Stimulated activated CD4-positive, alpha-beta T cell treated with anti-CD3 and anti-CD28 coated beads, Interleukin-12 subunit alpha, Interleukin-12 subunit beta, amount 100 ng/mL, for 48 hours (primary cell): Measurements from ENCODE around the gene IPPK.

Experiments
- DNase-seq, 3 donors: peaks; one replicate each; pipeline ENCODE4 v3.0.0-alpha.2; 2020; ENCODE audit warnings: low read depth in 2 of 3, low spot score in 1 of 3

The IPPK gene, protein sequence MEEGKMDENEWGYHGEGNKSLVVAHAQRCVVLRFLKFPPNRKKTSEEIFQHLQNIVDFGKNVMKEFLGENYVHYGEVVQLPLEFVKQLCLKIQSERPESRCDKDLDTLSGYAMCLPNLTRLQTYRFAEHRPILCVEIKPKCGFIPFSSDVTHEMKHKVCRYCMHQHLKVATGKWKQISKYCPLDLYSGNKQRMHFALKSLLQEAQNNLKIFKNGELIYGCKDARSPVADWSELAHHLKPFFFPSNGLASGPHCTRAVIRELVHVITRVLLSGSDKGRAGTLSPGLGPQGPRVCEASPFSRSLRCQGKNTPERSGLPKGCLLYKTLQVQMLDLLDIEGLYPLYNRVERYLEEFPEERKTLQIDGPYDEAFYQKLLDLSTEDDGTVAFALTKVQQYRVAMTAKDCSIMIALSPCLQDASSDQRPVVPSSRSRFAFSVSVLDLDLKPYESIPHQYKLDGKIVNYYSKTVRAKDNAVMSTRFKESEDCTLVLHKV

GRCh38 chr9:92669890-92670708 lies at the start of gene IPPK:
Gene IPPK (minus strand): TSS chr9:92670131. CDS start chr9:92669988, 143 bp downstream.
- peak; percentile 93 to 98 (median 97) for DNase-seq

DNA sequence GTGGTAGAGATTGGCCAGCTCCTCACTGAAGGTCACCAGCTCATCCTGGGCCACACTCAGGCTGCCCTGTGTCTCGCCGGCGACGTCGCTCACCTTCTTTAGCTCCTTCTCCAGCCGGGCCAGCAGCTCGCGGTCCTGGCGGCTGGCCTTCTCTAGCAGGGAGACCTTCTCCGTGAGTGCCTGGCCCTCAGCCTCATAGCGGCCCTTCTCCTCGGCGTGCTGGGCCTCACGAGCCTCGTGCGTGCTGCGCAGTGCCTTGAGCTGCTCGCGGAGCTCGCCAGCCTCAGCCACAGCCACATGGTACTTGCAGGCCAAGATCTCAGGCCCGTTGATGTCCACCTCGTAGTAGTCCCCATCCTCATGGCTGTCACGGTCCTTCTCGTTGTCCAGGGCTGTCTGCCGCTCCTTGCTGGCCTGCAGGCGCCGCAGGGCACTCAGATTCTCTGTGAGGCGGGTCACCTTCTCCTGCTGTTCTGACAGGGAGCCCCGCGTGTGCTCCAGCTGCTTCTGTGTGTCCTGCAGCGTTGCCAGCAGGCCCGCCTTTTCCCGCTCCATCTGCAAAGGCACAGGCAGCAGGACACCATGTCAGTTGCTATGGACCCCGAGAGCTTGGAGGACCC lies 49.2 kb upstream of the IPPK start:
- no peak for DNase-seq

- no peak for DNase-seq
These were observed 48.4 kb upstream of the IPPK start for GRCh38 chr9:92718086-92719001.

- DNase-seq, result no peak
These were observed 47.5 kb upstream of the IPPK start for GRCh38 chr9:92717201-92718085.

- DNase-seq, result peak; percentile 63 to 85 (median 67)
These were observed 46.6 kb upstream of the IPPK start for GRCh38 chr9:92716557-92716956.

GRCh38 chr9:92715488-92716231 lies 45.7 kb upstream of the IPPK start:
- DNase-seq, result no peak

GRCh38 chr9:92714787-92715487 lies 45.0 kb upstream of the IPPK start:
- DNase-seq, result no peak

DNA sequence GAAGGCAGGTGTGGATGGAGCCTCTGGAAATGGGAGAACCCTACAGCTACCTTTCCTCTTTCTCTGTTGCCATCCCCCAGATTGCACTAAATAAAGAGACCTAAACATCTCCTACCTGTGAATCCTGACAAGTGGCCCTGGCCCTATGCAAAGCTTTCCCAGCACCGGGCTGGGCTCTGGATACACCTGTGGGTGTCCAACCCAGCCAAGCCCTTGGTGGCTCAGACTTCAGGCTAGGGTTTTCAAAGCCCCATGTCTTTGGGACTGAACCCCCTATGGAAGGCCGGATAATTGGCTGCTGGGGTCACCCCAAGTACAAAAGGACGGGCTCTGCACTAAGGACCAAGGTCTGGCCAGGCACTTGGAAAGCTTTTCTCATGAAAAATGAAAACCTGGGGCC lies 44.1 kb upstream of the IPPK start:
- no peak for DNase-seq

DNA sequence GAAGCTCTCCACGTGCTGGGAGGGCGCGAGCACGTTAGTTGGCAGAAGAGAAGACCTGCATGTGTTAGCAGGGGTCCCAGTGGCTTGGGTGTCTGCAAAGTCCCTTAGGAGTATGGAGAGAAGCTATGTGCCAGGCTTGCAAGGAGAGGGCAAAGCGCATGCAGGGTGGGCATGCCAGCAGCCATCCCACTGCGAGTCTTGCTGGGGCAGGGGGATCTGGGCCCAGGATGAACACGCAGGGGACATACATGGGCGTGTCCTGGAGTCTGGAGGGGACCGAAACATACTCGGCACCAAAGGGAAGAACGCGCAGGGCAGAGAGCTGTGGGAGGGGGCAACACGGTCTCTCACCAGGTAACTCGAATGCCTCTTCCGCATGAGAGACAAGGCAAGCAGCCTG lies 43.6 kb upstream of the IPPK start:
- DNase-seq, result no peak

DNA sequence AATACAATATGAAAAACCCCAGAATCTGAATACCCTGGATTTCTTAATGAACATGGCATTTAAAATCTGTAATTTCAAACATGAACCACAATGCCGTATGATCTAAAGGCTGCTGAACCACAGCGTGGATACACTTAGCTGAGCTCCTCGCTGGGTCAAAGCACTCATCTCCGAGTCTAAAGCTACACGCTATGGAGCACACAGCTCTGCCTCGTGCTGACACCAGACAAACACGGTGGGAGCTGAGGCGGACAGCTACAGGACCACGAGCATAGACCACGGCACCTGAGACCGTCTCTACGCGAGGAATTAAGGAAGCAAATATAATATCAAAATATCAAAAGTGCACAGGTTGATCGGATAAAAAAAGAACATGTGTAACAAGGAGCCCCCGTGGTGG lies 42.8 kb upstream of the IPPK start:
- DNase-seq, result no peak

DNA sequence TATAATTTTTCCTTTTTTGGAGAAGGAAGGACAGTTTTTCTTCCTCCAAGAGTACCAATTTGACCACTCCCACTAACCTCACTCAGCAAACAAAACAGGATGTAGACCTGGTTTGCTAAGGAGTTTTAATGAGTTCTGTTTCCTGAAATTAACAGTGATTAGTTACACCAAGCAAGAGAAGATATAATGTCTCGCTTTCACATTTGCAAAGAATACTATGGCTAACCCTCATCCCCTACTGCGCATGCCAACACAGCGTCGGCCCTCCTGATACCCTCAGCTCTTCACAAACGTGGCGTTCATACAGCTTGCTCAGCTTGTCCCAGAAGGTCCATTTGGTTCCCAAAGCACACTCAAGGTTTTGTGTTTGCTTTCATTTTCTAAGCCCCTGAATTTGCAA lies 41.9 kb upstream of the IPPK start:
- DNase-seq, result peak in 1 of 3 donors; percentile 10

DNA sequence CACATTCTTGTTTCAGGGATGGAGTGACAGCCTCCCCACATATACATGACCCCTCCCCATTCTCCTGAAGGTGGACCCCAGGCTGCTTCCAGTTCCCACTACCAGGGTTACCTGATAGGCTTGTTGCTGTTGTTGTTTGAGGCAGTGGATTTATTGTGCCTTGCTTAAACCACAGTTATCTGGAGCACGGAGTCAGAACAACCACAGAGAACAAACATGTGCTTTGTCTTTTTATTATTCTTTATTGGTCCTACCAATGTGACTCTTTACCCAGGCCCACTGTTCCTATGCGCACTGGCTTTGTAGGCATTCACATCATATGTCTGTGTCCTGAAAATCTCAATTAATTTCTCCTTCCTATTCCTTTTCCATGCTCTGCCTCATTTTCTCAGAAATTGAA lies 41.2 kb upstream of the IPPK start:
- DNase-seq, result no peak

DNA sequence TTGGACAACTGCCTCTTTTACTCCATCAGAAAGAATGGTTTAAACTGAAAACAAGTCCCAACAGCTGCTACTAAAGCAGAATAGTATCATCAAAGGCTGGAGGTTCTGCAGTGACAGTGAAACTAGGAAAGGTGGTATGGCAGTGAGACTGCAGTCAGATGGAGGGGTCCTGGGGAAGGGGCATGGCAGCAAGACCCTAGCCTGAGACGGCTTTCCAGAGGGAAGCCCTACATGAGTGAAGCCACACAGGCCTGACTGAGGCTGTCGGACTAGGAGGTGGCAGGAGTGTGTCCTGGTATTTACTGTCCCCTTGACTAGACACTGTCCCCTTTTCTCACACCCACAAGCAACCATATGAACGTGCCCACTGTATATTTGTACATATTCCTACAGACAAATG lies 40.4 kb upstream of the IPPK start:
- DNase-seq, result no peak

GRCh38 chr9:92709954-92710353 lies 40.0 kb upstream of the IPPK start:
- no peak for DNase-seq

DNA sequence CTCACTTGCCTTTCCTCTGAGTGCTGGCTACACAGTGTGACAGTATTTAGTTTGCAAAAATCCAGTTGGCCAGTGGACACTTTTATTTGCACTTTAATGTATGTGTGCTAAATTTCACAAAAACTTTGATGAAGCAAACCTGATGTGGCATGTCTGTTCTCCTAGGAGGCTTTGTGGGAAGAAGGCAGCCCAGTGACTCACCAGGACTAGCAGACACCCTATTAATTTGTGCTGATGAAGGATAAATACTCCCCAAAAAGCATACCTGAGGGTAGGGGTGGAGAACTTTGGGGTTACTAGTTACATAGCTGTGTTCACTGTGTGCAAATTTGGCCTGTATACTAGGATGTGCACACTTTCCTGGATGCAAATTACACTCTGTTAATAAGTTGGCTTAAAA lies 39.3 kb upstream of the IPPK start:
- DNase-seq, result no peak

DNA sequence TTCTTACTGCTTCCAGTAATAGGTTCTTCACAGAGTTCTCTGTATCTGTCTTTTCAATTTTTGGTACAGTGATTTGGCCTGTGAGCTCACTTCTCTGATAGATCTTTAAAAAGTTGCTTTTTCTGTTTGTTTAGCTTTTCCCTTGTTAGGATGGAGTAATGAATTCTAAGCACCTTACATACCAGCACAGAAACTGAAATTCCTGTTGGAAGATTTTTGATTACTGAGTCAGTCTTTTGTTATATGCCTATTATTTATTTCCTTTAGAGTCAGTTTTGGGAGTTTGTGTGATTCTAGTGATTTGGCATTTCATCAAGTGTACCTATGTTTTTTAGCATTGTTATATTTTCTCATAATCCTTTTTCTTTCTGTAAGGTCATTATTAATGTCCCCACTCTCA lies 37.6 kb upstream of the IPPK start:
- DNase-seq, result no peak

- DNase-seq, result peak; percentile 15 to 23 (median 18)
These were observed 36.4 kb upstream of the IPPK start for GRCh38 chr9:92706218-92706940.

DNA sequence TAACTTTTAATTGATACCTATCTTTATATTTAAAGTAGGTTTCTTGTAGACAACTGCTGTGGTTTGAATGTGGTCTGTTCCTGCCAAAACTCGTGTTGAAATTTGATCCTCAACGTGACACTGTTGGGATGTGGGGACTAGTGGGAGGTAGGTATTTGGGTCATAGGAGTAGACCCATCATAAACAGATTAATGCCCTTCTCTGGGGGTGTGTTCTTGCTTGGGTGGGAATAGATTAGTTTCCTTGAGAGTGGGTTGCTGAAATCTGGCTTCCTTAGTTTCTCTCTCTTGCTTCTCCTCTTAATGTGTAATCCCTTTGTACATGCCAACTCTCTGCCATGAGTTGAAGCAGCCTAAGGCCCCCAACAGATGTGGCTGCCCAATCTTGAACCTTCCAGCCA lies 34.6 kb upstream of the IPPK start:
- DNase-seq, result no peak
